Esophagus squamous epithelium (tissue), 5 donors: Measurements from ENCODE around the gene TSPAN32. TPM values are rescaled to one million over a fixed set of nuclear protein-coding genes. Genes with fewer than 3 reads are reported as not detected.

ENCODE experiments used
- DNase-seq: peaks from one replicate; lab custom pipeline; 2025; lab: John Stamatoyannopoulos, UW
- H3K27ac ChIP-seq, 4 donors: fragments of 200-600 bp; sonication (generic); one replicate each; pipeline ENCODE4 v1.5.1; 2016 to 2019; ENCODE audit warnings: mild to moderate bottlenecking in 1 of 4
- H3K27me3 ChIP-seq, 4 donors: fragments of 200-600 bp; sonication (generic); 1 replicate in 3 of 4; 2 replicates in 1 of 4; pipeline versions ENCODE4 v1.5.1 to v1.6.0; 2017 to 2021; ENCODE audit warnings: antibody characterized with exemption in 1 of 4
- H3K36me3 ChIP-seq, 3 donors: fragments of 200-600 bp; sonication (generic); one replicate each; pipeline ENCODE4 v1.5.1; 2016 to 2019
- H3K4me1 ChIP-seq, 3 donors: fragments of 200-600 bp; sonication (generic); one replicate each; pipeline ENCODE4 v1.5.1; 2017 to 2019
- H3K4me3 ChIP-seq, 4 donors: fragments of 200-600 bp; sonication (generic); 1 replicate in 3 of 4; 2 replicates in 1 of 4; pipeline ENCODE4 v1.5.1; 2016 to 2019; ENCODE audit warnings: mild to moderate bottlenecking in 2 of 4, moderate library complexity in 1 of 4
- H3K9me3 ChIP-seq, 3 donors: fragments of 200-600 bp; sonication (generic); one replicate each; pipeline ENCODE4 v1.5.1; 2016 to 2019
- CTCF ChIP-seq, 6 experiments: fragments of 450-650 bp in 4 of 6; fragments of 200-600 bp in 2 of 6; sonication (generic) in 2 of 6; IDR thresholded peaks; one replicate each; pipeline ENCODE4 v1.5.1; 2016 to 2019; ENCODE audit warnings: antibody characterized with exemption in 6 of 6, mild to moderate bottlenecking in 4 of 6, moderate library complexity in 4 of 6
- POLR2A ChIP-seq, 4 donors: fragments of 450-650 bp; IDR thresholded peaks; one replicate each; pipeline ENCODE4 v1.6.1; 2017; ENCODE audit warnings: antibody characterized with exemption in 4 of 4, mild to moderate bottlenecking in 4 of 4, moderate library complexity in 3 of 4
- WGBS, 2 donors: methylation state at CpG; one replicate each; pipeline ENCODE4 v1.1.5; 2018; 5-methylcytosine and 5-hydroxymethylcytosine counted together
- intact Hi-C: fragments of 100-400 bp; cut with DNase I; formaldehyde crosslinking; loops from one replicate; pipeline ENCODE4 v1.15.0; 2022
- total RNA-seq, 4 donors: library from RNA; depleted of rRNA; stranded (reverse); fragments of >200 nt; gene quantifications; one replicate each; pipeline ENCODE4 v1.1.0, GENCODE V29; 2016
- donor health status: DM: yes; HTN: yes; CAD: no.

TSPAN32 gene
- total RNA-seq, 4 donors from 2014 or later: 2.5 TPM; not detected in 3

GRCh38 chr11:2314525-2315394, 12.9 kb downstream of the TSPAN32 start:
- TF ChIP-seq POLR2A (IDR thresholded peaks at IDR 0.05): no peak
- TF ChIP-seq CTCF (IDR thresholded peaks at IDR 0.05): no peak
- no peaks in the 10 kb centered on the region for H3K9me3 ChIP-seq
- peaks cover 16 to 51% (median 30%) of the 10 kb centered on the region in 3 donors for H3K4me1 ChIP-seq
- no peak for DNase-seq
- peak overlapping the region; percentile 62 to 85 (median 74) for H3K27ac ChIP-seq
- intact Hi-C loops: no loop called here
- H3K4me3 ChIP-seq: peak overlapping the region in 1 of 4 donors; percentile 37
- 12 to 25% methylated on average over 4 of the region's 16 CpGs for WGBS, 2 donors
- no peaks in the 10 kb centered on the region for H3K36me3 ChIP-seq
- H3K27me3 ChIP-seq: peaks cover 0 to 25% (median 0%) of the 10 kb centered on the region in 4 donors

GRCh38 chr11:2315395-2316168, 13.8 kb downstream of the TSPAN32 start:
- Histone ChIP-seq H3K27me3 (peaks cover 0 to 33% (median 0%) of the 10 kb centered on the region in 4 donors), H3K4me1 (peaks cover 16 to 53% (median 30%) of the 10 kb centered on the region in 3 donors), H3K4me3 (peak overlapping the region in 1 of 4 donors; percentile 37), H3K27ac (peak overlapping the region; percentile 62 to 85 (median 74)), H3K36me3 (no peaks in the 10 kb centered on the region), H3K9me3 (no peaks in the 10 kb centered on the region)
- DNase-seq: no peak
- WGBS, 2 donors: 13 to 47% methylated on average over 1 to 7 of the region's 25 CpGs
- TF ChIP-seq POLR2A (IDR thresholded peaks at IDR 0.05) (no peak), CTCF (IDR thresholded peaks at IDR 0.05) (no peak)
- intact Hi-C loops: no loop called here

- WGBS, 2 donors: 80 to 89% methylated on average over 4 to 5 of the region's 23 CpGs
- Histone ChIP-seq H3K27ac (peak overlapping the region in 1 of 4 donors; percentile 85), H3K27me3 (peaks cover 0 to 40% (median 0%) of the 10 kb centered on the region in 4 donors), H3K4me3 (no peak overlapping the region), H3K9me3 (no peaks in the 10 kb centered on the region), H3K36me3 (no peaks in the 10 kb centered on the region), H3K4me1 (peaks cover 14 to 54% (median 30%) of the 10 kb centered on the region in 3 donors)
- TF ChIP-seq POLR2A (IDR thresholded peaks at IDR 0.05): no peak
- TF ChIP-seq CTCF (IDR thresholded peaks at IDR 0.05): no peak
- intact Hi-C loops: no loop called here
- DNase-seq: no peak
Observed at GRCh38 chr11:2316169-2316962, 14.6 kb downstream of the TSPAN32 start.

- no peak for TF ChIP-seq POLR2A (IDR thresholded peaks at IDR 0.05)
- peaks cover 12 to 49% (median 25%) of the 10 kb centered on the region in 3 donors for H3K4me1 ChIP-seq
- H3K4me3 ChIP-seq: no peak overlapping the region
- H3K27me3 ChIP-seq: peaks cover 0 to 46% (median 0%) of the 10 kb centered on the region in 4 donors
- WGBS, 2 donors: 63 to 86% methylated on average over 1 to 3 of the region's 3 CpGs
- H3K36me3 ChIP-seq: no peaks in the 10 kb centered on the region
- H3K9me3 ChIP-seq: no peaks in the 10 kb centered on the region
- intact Hi-C loops: no loop called here
- no peak overlapping the region for H3K27ac ChIP-seq
- no peak for DNase-seq
Observed at GRCh38 chr11:2316963-2317244, 15.1 kb downstream of the TSPAN32 start.

- H3K4me1 ChIP-seq: peaks cover 12 to 43% (median 19%) of the 10 kb centered on the region in 3 donors
- no peak overlapping the region for H3K4me3 ChIP-seq
- intact Hi-C loops: no loop called here
- no peak overlapping the region for H3K27ac ChIP-seq
- no peaks in the 10 kb centered on the region for H3K9me3 ChIP-seq
- H3K36me3 ChIP-seq: no peaks in the 10 kb centered on the region
- no peak for DNase-seq
- TF ChIP-seq CTCF (IDR thresholded peaks at IDR 0.05): no peak
- no peak for TF ChIP-seq POLR2A (IDR thresholded peaks at IDR 0.05)
- peaks cover 0 to 47% (median 0%) of the 10 kb centered on the region in 4 donors for H3K27me3 ChIP-seq
- 88 to 91% methylated on average over 4 to 10 of the region's 17 CpGs for WGBS, 2 donors
Observed at GRCh38 chr11:2317354-2318050, 15.7 kb downstream of the TSPAN32 start.
